ENCODE measurements around the gene ADCY4. TPM values are rescaled to one million over a fixed set of nuclear protein-coding genes. Genes with fewer than 3 reads are reported as not detected.
A peak's percentile ranks its signal among the peaks of the same experiment; 100 is the strongest.

Gene ADCY4
- total and polyA plus RNA-seq, 2 of the 13 experiments (the other 11 are each of a cell fraction or from before 2014, with no cell fraction given), result 0.03 TPM; not detected in 1

GRCh38 chr14:24332268-24332993 lies 2.4 kb downstream of the ADCY4 start (continued):
- TF ChIP-seq ZXDC (CRISPR knock-in tag; IDR thresholded peaks at IDR 0.05) (peak; percentile 94; the same call in 1 of the 2 replicates), ZNF850 (CRISPR knock-in tag; conservative IDR thresholded peaks at IDR 0.05) (no peak), PRDM15 (CRISPR knock-in tag; IDR thresholded peaks at IDR 0.05) (no peak), MYPOP (CRISPR knock-in tag; IDR thresholded peaks at IDR 0.05) (peak; percentile 98), TAF1 (CRISPR knock-in tag; IDR thresholded peaks at IDR 0.05) (peak; percentile 58), ZFP36L1 (CRISPR knock-in tag; IDR thresholded peaks at IDR 0.05) (no peak; the same call in 1 of the 2 replicates), ZFX (CRISPR knock-in tag; IDR thresholded peaks at IDR 0.05; ENCODE audit: low read depth) (peak; percentile 89), TBL1XR1 (IDR thresholded peaks at IDR 0.05; ENCODE audit: borderline replicate concordance, low read length, partially characterized antibody) (no peak), ZNF451 (CRISPR knock-in tag; IDR thresholded peaks at IDR 0.05) (peak; percentile 91), KDM2A (CRISPR knock-in tag; IDR thresholded peaks at IDR 0.05; ENCODE audit: borderline replicate concordance, low read depth) (peak; percentile 86), CENPBD1 (CRISPR knock-in tag; IDR thresholded peaks at IDR 0.05; ENCODE audit: borderline replicate concordance, low read depth) (no peak; the same call in 1 of the 2 replicates), ZNF780A (CRISPR knock-in tag; IDR thresholded peaks at IDR 0.05) (peak; percentile 96), ZNF615 (CRISPR knock-in tag; IDR thresholded peaks at IDR 0.05; ENCODE audit: borderline replicate concordance) (no peak), MTF2 (CRISPR knock-in tag; IDR thresholded peaks at IDR 0.05; ENCODE audit: borderline replicate concordance) (peak; percentile 100), ARID3A (IDR thresholded peaks at IDR 0.05; ENCODE audit: low read depth, low read length) (no peak), SMAD9 (CRISPR knock-in tag; IDR thresholded peaks at IDR 0.05) (peak; percentile 95; the same call in 1 of the 2 replicates), ZNF724P (CRISPR knock-in tag; IDR thresholded peaks at IDR 0.05; ENCODE audit: borderline replicate concordance) (no peak; the same call in 1 of the 2 replicates)

Data from HepG2 (cell line).